ENCODE measurements around the gene CHCHD6. TPM values are rescaled to one million over a fixed set of nuclear protein-coding genes. Genes with fewer than 3 reads are reported as not detected.

Gene CHCHD6
- total RNA-seq, 1 donor from 2014 or later = 31.0 TPM

DNA sequence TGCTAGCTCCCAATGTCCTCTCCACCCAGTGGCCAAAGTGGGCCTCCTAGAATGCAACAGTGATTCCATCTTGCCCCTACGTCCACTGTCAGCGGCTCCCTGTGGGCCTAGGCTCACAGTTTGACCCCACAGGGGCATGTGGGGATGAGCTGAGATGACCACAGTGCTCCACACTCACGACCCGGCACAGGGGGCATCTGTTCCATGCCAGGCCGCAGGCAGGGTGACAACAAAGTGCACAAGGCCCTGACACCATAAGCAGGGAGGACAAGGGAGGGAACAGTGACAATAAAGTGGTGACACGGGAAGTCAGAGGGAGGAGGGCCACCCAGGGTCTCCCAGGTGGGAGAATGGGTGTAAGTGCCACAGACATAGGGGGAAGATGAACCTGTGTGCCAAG lies 273.8 kb downstream of the CHCHD6 start:
- H3K4me1 Mint-ChIP-seq = peaks cover 3% of the 10 kb centered on the region
- peaks cover 5% of the 10 kb centered on the region for H3K36me3 Mint-ChIP-seq
- H3K27me3 Mint-ChIP-seq (ENCODE audit: low read depth) = peaks cover 50% of the 10 kb centered on the region
- TF ChIP-seq, protein P1, sequence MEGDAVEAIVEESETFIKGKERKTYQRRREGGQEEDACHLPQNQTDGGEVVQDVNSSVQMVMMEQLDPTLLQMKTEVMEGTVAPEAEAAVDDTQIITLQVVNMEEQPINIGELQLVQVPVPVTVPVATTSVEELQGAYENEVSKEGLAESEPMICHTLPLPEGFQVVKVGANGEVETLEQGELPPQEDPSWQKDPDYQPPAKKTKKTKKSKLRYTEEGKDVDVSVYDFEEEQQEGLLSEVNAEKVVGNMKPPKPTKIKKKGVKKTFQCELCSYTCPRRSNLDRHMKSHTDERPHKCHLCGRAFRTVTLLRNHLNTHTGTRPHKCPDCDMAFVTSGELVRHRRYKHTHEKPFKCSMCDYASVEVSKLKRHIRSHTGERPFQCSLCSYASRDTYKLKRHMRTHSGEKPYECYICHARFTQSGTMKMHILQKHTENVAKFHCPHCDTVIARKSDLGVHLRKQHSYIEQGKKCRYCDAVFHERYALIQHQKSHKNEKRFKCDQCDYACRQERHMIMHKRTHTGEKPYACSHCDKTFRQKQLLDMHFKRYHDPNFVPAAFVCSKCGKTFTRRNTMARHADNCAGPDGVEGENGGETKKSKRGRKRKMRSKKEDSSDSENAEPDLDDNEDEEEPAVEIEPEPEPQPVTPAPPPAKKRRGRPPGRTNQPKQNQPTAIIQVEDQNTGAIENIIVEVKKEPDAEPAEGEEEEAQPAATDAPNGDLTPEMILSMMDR (IDR thresholded peaks at IDR 0.05; ENCODE audit: unreplicated experiment) = no peak
- no peak for DNase-seq (ENCODE audit: low spot score in 2 of 2, unreplicated experiment in 2 of 2)
- H3K4me3 Mint-ChIP-seq = no peak overlapping the region
- H3K9me3 Mint-ChIP-seq = peaks cover 17% of the 10 kb centered on the region
- H3K27ac Mint-ChIP-seq = no peak overlapping the region

DNA sequence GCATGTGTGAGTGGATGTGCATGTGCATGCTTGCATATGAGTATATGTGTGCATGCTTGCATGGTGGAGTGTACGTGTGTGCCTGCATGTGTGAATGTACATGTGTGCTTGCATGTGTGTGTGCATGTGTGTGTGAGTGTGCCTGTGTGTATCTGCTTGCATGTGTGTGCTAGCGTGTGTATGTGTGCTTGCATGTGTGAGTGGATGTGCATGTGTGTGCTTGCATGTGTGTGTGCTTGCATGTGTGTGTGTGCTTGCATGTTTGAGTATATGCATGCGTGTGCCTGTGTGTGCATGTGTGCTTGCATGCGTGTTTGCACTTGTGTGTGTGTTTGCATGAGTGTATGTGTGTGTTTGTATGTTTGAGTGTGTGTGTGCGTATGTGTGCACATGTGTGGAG lies 274.3 kb downstream of the CHCHD6 start:
- Mint-ChIP-seq H3K27me3 (ENCODE audit: low read depth) (peaks cover 50% of the 10 kb centered on the region), H3K9me3 (peaks cover 17% of the 10 kb centered on the region), H3K27ac (no peak overlapping the region), H3K36me3 (peaks cover 5% of the 10 kb centered on the region), H3K4me1 (peaks cover 3% of the 10 kb centered on the region), H3K4me3 (no peak overlapping the region)
- TF ChIP-seq, protein P1 (IDR thresholded peaks at IDR 0.05; ENCODE audit: unreplicated experiment) = no peak
- DNase-seq (ENCODE audit: low spot score in 2 of 2, unreplicated experiment in 2 of 2) = no peak

GRCh38 chr3:126979046-126979628 lies 275.1 kb downstream of the CHCHD6 start:
- Mint-ChIP-seq H3K4me3 (no peak overlapping the region), H3K4me1 (peaks cover 3% of the 10 kb centered on the region), H3K36me3 (peaks cover 5% of the 10 kb centered on the region), H3K27ac (no peak overlapping the region), H3K9me3 (peaks cover 15% of the 10 kb centered on the region), H3K27me3 (ENCODE audit: low read depth) (peaks cover 50% of the 10 kb centered on the region)
- TF ChIP-seq, protein P1 (IDR thresholded peaks at IDR 0.05; ENCODE audit: unreplicated experiment) = no peak
- no peak for DNase-seq (ENCODE audit: low spot score in 2 of 2, unreplicated experiment in 2 of 2)

GRCh38 chr3:126980266-126980811 lies 276.3 kb downstream of the CHCHD6 start:
- H3K4me3 Mint-ChIP-seq = no peak overlapping the region
- no peak overlapping the region for H3K27ac Mint-ChIP-seq
- no peaks in the 10 kb centered on the region for H3K36me3 Mint-ChIP-seq

DNA sequence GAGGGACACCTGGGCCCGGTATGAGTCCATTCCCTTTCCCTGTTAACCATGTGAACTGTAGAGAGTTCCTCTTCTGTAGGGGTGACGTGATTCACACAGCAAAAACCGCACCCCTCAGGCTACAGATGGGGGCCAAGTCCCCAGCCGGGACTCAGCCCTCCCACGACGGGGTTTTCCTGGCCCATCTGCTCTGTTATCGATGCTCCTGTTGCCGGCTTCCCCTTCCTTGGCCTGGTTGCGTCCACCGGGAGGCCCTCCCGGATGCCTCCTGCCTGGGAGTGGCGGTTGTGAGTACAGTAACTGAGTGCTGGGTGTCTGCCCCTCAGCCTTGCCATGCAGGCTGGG lies 278.1 kb downstream of the CHCHD6 start:
- Mint-ChIP-seq H3K27ac (no peak overlapping the region), H3K4me3 (peak overlapping the region; percentile 56), H3K27me3 (ENCODE audit: low read depth) (peaks cover 49% of the 10 kb centered on the region), H3K9me3 (no peaks in the 10 kb centered on the region), H3K4me1 (peaks cover 22% of the 10 kb centered on the region), H3K36me3 (no peaks in the 10 kb centered on the region)
- TF ChIP-seq, protein P1 (IDR thresholded peaks at IDR 0.05; ENCODE audit: unreplicated experiment) = no peak
- DNase-seq (ENCODE audit: low spot score in 2 of 2, unreplicated experiment in 2 of 2) = no peak

More at GRCh38 chr3:126980266-126980811, 276.3 kb downstream of the CHCHD6 start:
- Mint-ChIP-seq H3K4me1 (peaks cover 10% of the 10 kb centered on the region), H3K27me3 (ENCODE audit: low read depth) (peaks cover 49% of the 10 kb centered on the region), H3K9me3 (peaks cover 4% of the 10 kb centered on the region)
- TF ChIP-seq, protein P1 (IDR thresholded peaks at IDR 0.05; ENCODE audit: unreplicated experiment) = no peak
- no peak for DNase-seq (ENCODE audit: low spot score in 2 of 2, unreplicated experiment in 2 of 2)
